Neuronal stem cell (in vitro differentiated cells): ENCODE results near the gene ATG12.
A peak's percentile ranks its signal among the peaks of the same experiment; 100 is the strongest.

Experiments
- DNase-seq: peaks from one replicate; pipeline ENCODE4 v3.0.0-alpha.2; 2013; ENCODE audit warnings: low spot score
- H2AFZ ChIP-seq: one replicate; pipeline ENCODE4 v1.6.1; 2013; ENCODE audit warnings: mild to moderate bottlenecking, low read length, inconsistent platforms
- H2AK5ac ChIP-seq: 2 replicates; pipeline ENCODE4 v1.6.1; 2013; ENCODE audit warnings: low read depth, mild to moderate bottlenecking, inconsistent platforms, low read length, moderate library complexity, mixed read lengths
- H2BK120ac ChIP-seq: 2 replicates; pipeline ENCODE4 v1.6.1; 2013; ENCODE audit warnings: low read depth, mild to moderate bottlenecking, inconsistent platforms, low read length, moderate library complexity, mixed read lengths
- H2BK12ac ChIP-seq: one replicate; pipeline ENCODE4 v1.6.1; 2013; ENCODE audit warnings: low read length, inconsistent platforms
- H2BK15ac ChIP-seq: 2 replicates; pipeline ENCODE4 v1.6.1; 2013; ENCODE audit warnings: mild to moderate bottlenecking, low read length, inconsistent platforms, mixed read lengths
- H2BK5ac ChIP-seq: one replicate; pipeline ENCODE4 v1.6.1; 2013; ENCODE audit warnings: inconsistent platforms, mild to moderate bottlenecking, low read length, moderate library complexity
- H3K14ac ChIP-seq: one replicate; pipeline ENCODE4 v1.6.1; 2013; ENCODE audit warnings: low read length, inconsistent platforms
- H3K18ac ChIP-seq: 2 replicates; pipeline ENCODE4 v1.6.1; 2013; ENCODE audit warnings: low read length, inconsistent platforms
- H3K23ac ChIP-seq: 2 replicates; pipeline ENCODE4 v1.6.1; 2013; ENCODE audit warnings: low read depth, mild to moderate bottlenecking, mixed read lengths, low read length, inconsistent platforms; ENCODE audit not compliant: poor library complexity
- H3K27ac ChIP-seq: replicated peaks from 3 replicates; pipeline ENCODE4 v1.5.1; 2013; ENCODE audit warnings: low read length, inconsistent platforms
- H3K27me3 ChIP-seq, 3 experiments: 2 replicates each; pipeline ENCODE4 v1.6.1; 2013; ENCODE audit warnings: low read length in 3 of 3, mild to moderate bottlenecking in 2 of 3, inconsistent platforms in 1 of 3, low read depth in 1 of 3, mixed read lengths in 1 of 3, moderate library complexity in 1 of 3; ENCODE audit not compliant: control insufficient read depth in 3 of 3, insufficient read depth in 3 of 3
- H3K36me3 ChIP-seq, 2 donors: replicated peaks in 1 of 2; 2 replicates each; pipeline ENCODE4 v1.6.1; 2013; ENCODE audit warnings: low read length in 2 of 2; ENCODE audit not compliant: control insufficient read depth in 2 of 2, insufficient read depth in 2 of 2
- H3K4ac ChIP-seq: 2 replicates; pipeline ENCODE4 v1.6.1; 2013; ENCODE audit warnings: inconsistent platforms, mild to moderate bottlenecking, low read length, moderate library complexity
- H3K4me1 ChIP-seq, 2 donors: 1 replicate in 1 of 2; 2 replicates in 1 of 2; pipeline ENCODE4 v1.6.1; 2013; ENCODE audit warnings: low read length in 2 of 2, low read depth in 1 of 2; ENCODE audit not compliant: control insufficient read depth in 2 of 2, insufficient read depth in 1 of 2
- H3K4me2 ChIP-seq: one replicate; pipeline ENCODE4 v1.6.1; 2013; ENCODE audit warnings: mild to moderate bottlenecking, low read length, inconsistent platforms; ENCODE audit not compliant: insufficient read depth, poor library complexity, severe bottlenecking
- H3K4me3 ChIP-seq, 2 donors: 2 replicates each; pipeline ENCODE4 v1.5.1; 2013; ENCODE audit warnings: low read length in 2 of 2, mild to moderate bottlenecking in 2 of 2, inconsistent platforms in 1 of 2, moderate library complexity in 1 of 2
- H3K79me1 ChIP-seq: one replicate; pipeline ENCODE4 v1.6.1; 2013; ENCODE audit warnings: low read depth, mild to moderate bottlenecking, inconsistent platforms, low read length, moderate library complexity
- H3K9ac ChIP-seq: one replicate; pipeline ENCODE4 v1.6.1; 2013; ENCODE audit warnings: mild to moderate bottlenecking, low read depth, low read length, inconsistent platforms; ENCODE audit not compliant: poor library complexity
- H3K9me3 ChIP-seq, 2 donors: replicated peaks in 1 of 2; 2 replicates each; pipeline versions ENCODE3 to v1.6.1; 2013; ENCODE audit warnings: low read length in 2 of 2, mild to moderate bottlenecking in 2 of 2, inconsistent platforms in 1 of 2, low read depth in 1 of 2, mixed read lengths in 1 of 2, moderate library complexity in 1 of 2; ENCODE audit not compliant: control insufficient read depth in 2 of 2, insufficient read depth in 1 of 2
- H4K8ac ChIP-seq: one replicate; pipeline ENCODE4 v1.6.1; 2013; ENCODE audit warnings: low read depth, mild to moderate bottlenecking, inconsistent platforms, low read length, moderate library complexity
- H4K91ac ChIP-seq: one replicate; pipeline ENCODE4 v1.6.1; 2013; ENCODE audit warnings: low read length, low read depth, mild to moderate bottlenecking, inconsistent platforms; ENCODE audit not compliant: poor library complexity
- WGBS, 2 donors: extraction: QIAGEN DNeasy Blood & Tissue Kit; methylation state at CpG; one replicate each; pipeline ENCODE4 v1.1.7; 2013; ENCODE audit warnings: missing lambda C conversion rate in 2 of 2, mixed read lengths in 1 of 2; ENCODE audit not compliant: insufficient read length in 2 of 2, insufficient replicate concordance in 1 of 2; ENCODE audit errors: extremely low coverage in 2 of 2; 5-methylcytosine and 5-hydroxymethylcytosine counted together

ATG12 gene

DNA sequence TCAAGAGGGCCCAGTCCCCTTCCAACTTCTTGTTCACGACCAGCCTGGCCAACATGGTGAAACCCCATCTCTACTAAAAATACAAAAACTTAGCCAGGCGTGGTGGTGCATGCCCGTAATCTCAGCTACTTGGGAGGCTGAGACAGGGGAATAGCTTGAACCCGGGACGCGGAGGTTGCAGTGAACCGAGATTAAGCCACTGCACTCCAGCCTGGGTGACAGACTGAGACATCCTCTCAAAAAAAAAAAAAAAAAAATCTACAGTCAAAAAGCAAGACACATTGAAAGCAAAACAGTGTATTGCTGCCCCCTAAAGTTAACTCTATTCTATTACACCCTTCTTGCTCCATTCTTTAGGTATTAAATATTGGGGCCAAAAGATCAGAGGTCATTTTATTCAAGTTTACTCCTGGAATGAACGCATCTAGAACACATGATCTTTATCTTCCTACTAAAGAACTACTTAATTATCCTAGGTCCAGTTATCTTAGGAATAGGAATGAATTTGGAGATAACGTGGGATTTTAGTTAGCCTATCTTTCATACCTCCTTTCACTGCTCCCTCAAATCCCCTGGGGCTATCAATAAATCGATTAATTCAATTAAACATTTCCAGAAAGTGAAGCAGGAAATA is 2.4 kb downstream of the ATG12 start:
- H3K4me2 ChIP-seq, result no peak overlapping the region
- WGBS, 2 donors, result no CpG with 5 or more reads among the region's 10 CpGs

DNA sequence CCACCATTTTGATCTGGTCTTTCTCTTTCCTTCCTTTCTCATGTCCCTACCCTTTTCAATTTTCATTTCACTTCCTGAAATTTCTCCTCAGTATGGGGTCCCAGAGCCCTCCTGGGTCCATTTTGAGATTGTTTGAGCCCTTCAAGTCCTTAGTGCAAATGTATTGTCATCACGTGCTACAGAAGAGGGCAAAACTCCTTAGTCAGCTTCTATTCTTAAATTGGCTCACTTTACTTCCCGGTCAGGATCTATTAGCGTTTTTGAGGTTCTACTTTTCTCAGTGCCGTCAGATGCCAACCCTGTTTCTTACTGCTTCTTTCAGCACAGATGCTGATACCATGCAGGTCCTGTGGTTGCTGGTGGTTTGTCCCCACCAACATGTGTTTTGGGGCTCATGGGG is 5.9 kb downstream of the ATG12 start:
- Histone ChIP-seq H3K36me3 (peaks cover 4 to 84% of the 10 kb centered on the region in 2 donors), H3K27me3 (no peaks in the 10 kb centered on the region), H4K91ac (no peak overlapping the region), H3K9me3 (no peaks in the 10 kb centered on the region), H3K14ac (no peak overlapping the region), H3K4me3 (no peak overlapping the region), H2BK120ac (no peak overlapping the region), H3K4me2 (no peak overlapping the region), H3K23ac (no peak overlapping the region), H3K4me1 (peaks cover 0 to under 1% of the 10 kb centered on the region in 2 donors), H2BK5ac (no peak overlapping the region), H4K8ac (no peak overlapping the region), H2AK5ac (no peak overlapping the region), H3K18ac (no peak overlapping the region), H3K4ac (no peak overlapping the region), H3K9ac (no peak overlapping the region), H2BK15ac (no peak overlapping the region), H3K79me1 (no peaks in the 10 kb centered on the region), H3K27ac (no peak overlapping the region), H2AFZ (no peak overlapping the region), H2BK12ac (no peak overlapping the region)
- no CpG with 5 or more reads among the region's 4 CpGs for WGBS, 2 donors
- DNase-seq, result no peak

More for the DNA sequence above, 2.4 kb downstream of the ATG12 start:
- H3K4me3 ChIP-seq, result no peak overlapping the region
- peaks cover 2 to 6% of the 10 kb centered on the region in 2 donors for H3K4me1 ChIP-seq
- no peak overlapping the region for H4K91ac ChIP-seq
- no peak overlapping the region for H2BK15ac ChIP-seq
- no peak overlapping the region for H4K8ac ChIP-seq
- peaks cover 4 to 49% of the 10 kb centered on the region in 2 donors for H3K36me3 ChIP-seq
- no peak overlapping the region for H3K23ac ChIP-seq
- H2BK5ac ChIP-seq, result no peak overlapping the region
- H3K27me3 ChIP-seq, result no peaks in the 10 kb centered on the region
- no peak overlapping the region for H3K4ac ChIP-seq
- no peak overlapping the region for H3K27ac ChIP-seq
- no peak overlapping the region for H3K14ac ChIP-seq
- no peak overlapping the region for H2AK5ac ChIP-seq
- no peaks in the 10 kb centered on the region for H3K79me1 ChIP-seq
- no peak overlapping the region for H2BK12ac ChIP-seq
- no peak overlapping the region for H2BK120ac ChIP-seq
- no peaks in the 10 kb centered on the region for H3K9me3 ChIP-seq
- H3K18ac ChIP-seq, result no peak overlapping the region
- no peak overlapping the region for H3K9ac ChIP-seq
- peak; percentile 44 for DNase-seq
- H2AFZ ChIP-seq, result no peak overlapping the region

DNA sequence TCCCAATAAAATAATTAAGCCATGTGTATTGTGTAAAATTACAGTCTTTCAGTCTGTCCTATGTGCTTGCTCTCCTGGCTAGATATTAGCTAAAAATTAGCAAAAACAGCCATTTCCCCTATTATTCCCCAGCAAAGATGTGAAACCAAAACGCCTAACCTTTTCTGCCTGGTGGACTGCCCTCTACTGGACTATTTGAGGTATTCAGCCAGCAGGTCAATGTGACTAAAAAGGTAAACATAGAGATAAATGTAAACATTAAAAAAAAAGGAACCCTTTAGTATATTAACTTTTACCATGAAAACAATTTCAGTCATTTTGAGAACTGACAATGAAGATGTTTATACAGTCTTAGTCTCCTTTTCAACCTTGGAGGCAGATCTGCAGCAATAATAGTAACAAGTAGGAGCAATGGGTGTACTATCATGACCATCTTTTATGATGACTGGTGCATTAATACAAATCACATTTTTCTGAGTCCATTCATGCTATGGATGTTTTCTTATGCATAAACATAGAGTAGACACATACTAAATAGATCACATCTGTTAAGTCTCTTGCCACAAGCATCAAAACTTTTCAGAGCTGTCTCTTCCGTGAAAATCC is 10.1 kb downstream of the ATG12 start:
- no peak overlapping the region for H2BK12ac ChIP-seq
- H3K9ac ChIP-seq, result no peak overlapping the region
- no peak overlapping the region for H3K4me3 ChIP-seq
- H2BK15ac ChIP-seq, result no peak overlapping the region
- H4K91ac ChIP-seq, result no peak overlapping the region
- H3K4me1 ChIP-seq, result no peaks in the 10 kb centered on the region
- H3K27me3 ChIP-seq, result no peaks in the 10 kb centered on the region
- H3K4me2 ChIP-seq, result no peak overlapping the region
- H2AK5ac ChIP-seq, result no peak overlapping the region
- H3K23ac ChIP-seq, result no peak overlapping the region
- H3K14ac ChIP-seq, result no peak overlapping the region
- no peak overlapping the region for H4K8ac ChIP-seq
- H3K27ac ChIP-seq, result no peak overlapping the region
- H3K79me1 ChIP-seq, result no peaks in the 10 kb centered on the region
- no peak overlapping the region for H2BK120ac ChIP-seq
- H3K9me3 ChIP-seq, result no peaks in the 10 kb centered on the region
- no CpG with 5 or more reads among the region's 2 CpGs for WGBS, 2 donors
- H3K4ac ChIP-seq, result no peak overlapping the region
- H2AFZ ChIP-seq, result no peak overlapping the region
- no peak overlapping the region for H3K18ac ChIP-seq
- H2BK5ac ChIP-seq, result no peak overlapping the region
- DNase-seq, result peak; percentile 24
- peaks cover 2 to 91% of the 10 kb centered on the region in 2 donors for H3K36me3 ChIP-seq

DNA sequence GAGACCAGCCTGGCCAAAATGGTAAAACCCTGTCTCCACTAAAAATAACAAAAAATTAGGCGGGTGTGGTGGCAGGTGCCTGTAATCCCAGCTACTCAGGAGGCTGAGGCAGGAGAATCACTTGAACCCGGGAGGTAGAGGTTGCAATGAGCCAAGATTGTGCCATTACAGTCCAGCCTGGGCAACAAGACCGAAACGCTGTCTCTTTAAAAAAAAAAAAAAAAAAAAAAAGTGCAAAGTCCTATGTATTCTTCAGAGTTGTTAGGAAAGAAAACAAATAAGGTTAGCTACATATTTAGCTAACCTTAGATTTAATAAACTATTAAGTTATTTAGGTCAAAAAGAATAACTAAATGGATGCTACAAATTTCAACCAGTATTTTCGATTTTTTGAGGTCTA is 11.5 kb downstream of the ATG12 start:
- H2BK5ac ChIP-seq, result no peak overlapping the region
- no peak overlapping the region for H3K4me3 ChIP-seq
- no peak overlapping the region for H3K4me2 ChIP-seq
- H3K23ac ChIP-seq, result no peak overlapping the region
- no peak overlapping the region for H3K18ac ChIP-seq
- no peaks in the 10 kb centered on the region for H3K79me1 ChIP-seq
- no CpG with 5 or more reads among the region's 5 CpGs for WGBS, 2 donors
- H3K27me3 ChIP-seq, result no peaks in the 10 kb centered on the region
- H2AK5ac ChIP-seq, result no peak overlapping the region
- H3K36me3 ChIP-seq, result peaks cover 0 to 78% of the 10 kb centered on the region in 2 donors
- H3K9me3 ChIP-seq, result peaks cover 0 to 3% of the 10 kb centered on the region in 2 donors
- no peak overlapping the region for H3K9ac ChIP-seq
- H4K91ac ChIP-seq, result no peak overlapping the region
- H2BK15ac ChIP-seq, result no peak overlapping the region
- no peak overlapping the region for H2BK120ac ChIP-seq
- no peak for DNase-seq
- H3K27ac ChIP-seq, result no peak overlapping the region
- H2AFZ ChIP-seq, result no peak overlapping the region
- H4K8ac ChIP-seq, result no peak overlapping the region
- no peak overlapping the region for H2BK12ac ChIP-seq
- H3K4ac ChIP-seq, result no peak overlapping the region
- H3K14ac ChIP-seq, result no peak overlapping the region
- no peaks in the 10 kb centered on the region for H3K4me1 ChIP-seq
